Heart left ventricle (tissue), 13 donors: ENCODE measurements around the gene LTK.

Experiments used
- CTCF ChIP-seq, 12 donors: fragments of 200-600 bp; sonication (generic) in 4 of 12; IDR thresholded peaks; one replicate each; pipeline versions ENCODE4 v1.5.0 to v1.8.0; 2018 to 2022; ENCODE audit warnings: antibody characterized with exemption in 12 of 12, mild to moderate bottlenecking in 5 of 12
- POLR2A ChIP-seq, 2 donors: fragments of 450-650 bp; IDR thresholded peaks; one replicate each; pipeline ENCODE4 v1.6.1; 2017; ENCODE audit warnings: antibody characterized with exemption in 2 of 2, mild to moderate bottlenecking in 2 of 2, moderate library complexity in 2 of 2
- donor health status: ischemic (EF 13 %, LVEDD 7.1; RV severe dilation, severe dysfunction).
- donor health status: DM: no; HTN: yes; CAD: no.
- donor health status: DM: no; HTN: no; CAD: no.
- donor health status: ischemic (EF 25% LVEDD 6.9; RV normal size, moderate dysfunction).
- donor health status: ischemic (EF 25% LVEDD 5.7; RV mildly dilated, moderate dysfunction).
- donor health status: ischemic (EF 35%, LVEDD 5.7; RV mildly dilated, moderate dysfunction).
- donor health status: nonischemic (EF 11% LVEDD 7.7; RV severe dilation, severe dysfunction).
- donor health status: DM: yes; HTN: yes; CAD: no.
- donor health status: PGD.
- donor health status: ischemic (EF 29% LVEDD 5.4; RV normal size, mild dysfunction).
- donor health status: nonischemic (EF 23%, LVEDD 6.1; RV moderate dilation, normal function).

GRCh38 chr15:41487802-41488201, 25.8 kb downstream of the LTK start:
- TF ChIP-seq CTCF (IDR thresholded peaks at IDR 0.05) (no peak), POLR2A (IDR thresholded peaks at IDR 0.05) (no peak)
